Measurements from ENCODE around the gene B3GALT5.
"Not testable (repeated sequence)": the region's sequence is repeated elsewhere in the genome, so short reads cannot be mapped to it uniquely, and the experiment has no call there.

B3GALT5 gene

GRCh38 chr21:39669485-39669884 lies 56.7 kb downstream of the B3GALT5 start:
- no peak for DNase-seq

GRCh38 chr21:39669976-39670661 lies 57.4 kb downstream of the B3GALT5 start:
- DNase-seq = no peak

DNA sequence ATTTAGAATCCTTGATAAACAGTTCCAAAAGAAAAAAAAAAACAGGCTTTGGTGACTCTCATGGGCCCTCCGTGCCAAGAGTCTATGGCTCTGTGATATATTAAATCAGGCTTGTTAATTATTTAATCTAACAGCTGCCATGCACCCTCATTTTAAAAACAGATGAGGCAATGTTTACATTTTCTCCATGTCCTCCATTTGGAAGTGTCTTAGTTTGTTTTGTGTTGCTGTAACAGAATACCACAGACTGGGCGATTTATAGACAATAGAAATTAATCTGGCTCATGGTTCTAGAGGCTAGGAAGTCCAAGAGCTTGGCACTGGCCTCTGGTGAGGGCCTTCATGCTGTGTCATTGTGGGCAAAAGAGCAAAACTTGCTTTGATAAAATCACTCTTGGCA lies 58.0 kb downstream of the B3GALT5 start:
- no peak for DNase-seq

- no peak for DNase-seq
These were observed 59.2 kb downstream of the B3GALT5 start for GRCh38 chr21:39671986-39672385.

- DNase-seq = no peak
These were observed 60.4 kb downstream of the B3GALT5 start for GRCh38 chr21:39673163-39673562.

GRCh38 chr21:39673736-39674135 lies 61.0 kb downstream of the B3GALT5 start:
- no peak for DNase-seq

DNA sequence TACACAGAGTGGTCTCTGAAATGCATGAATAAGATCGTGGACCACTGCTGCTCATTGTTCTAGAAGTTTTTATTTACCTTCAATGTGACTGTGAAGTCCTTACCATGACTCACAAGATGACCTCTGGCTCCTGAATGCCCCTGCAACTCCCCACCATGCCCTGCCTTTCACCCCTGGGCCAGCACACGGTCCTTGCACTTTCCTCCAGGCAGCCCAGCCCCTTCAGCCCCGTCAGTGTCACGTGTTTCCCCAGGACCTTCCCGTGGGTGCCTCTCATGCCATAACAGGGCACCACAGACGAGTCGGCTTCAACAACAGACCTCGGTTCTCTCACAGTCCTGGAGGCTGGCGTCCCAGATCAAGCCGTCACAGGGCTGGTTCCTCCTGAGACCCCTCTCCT lies 62.1 kb downstream of the B3GALT5 start:
- DNase-seq = no peak

DNA sequence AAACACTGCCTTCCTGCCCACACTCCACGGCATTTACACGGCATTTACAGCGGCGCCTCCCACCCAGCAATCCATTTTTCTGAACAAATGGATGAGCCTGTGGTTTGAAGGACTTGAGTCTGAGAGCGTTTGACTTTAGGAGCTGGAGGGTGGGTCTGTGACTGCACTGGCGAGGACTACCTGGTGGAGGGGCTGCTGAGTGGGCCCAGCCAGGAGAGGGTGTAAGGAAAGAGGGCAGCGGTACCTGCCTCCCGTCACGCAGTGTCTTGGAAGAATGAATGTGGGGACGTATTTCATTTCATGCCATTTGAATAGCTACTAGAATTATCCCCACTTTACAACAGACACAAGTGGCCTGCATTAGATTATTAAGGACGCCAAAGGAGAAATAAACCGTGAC lies 62.9 kb downstream of the B3GALT5 start:
- no peak for DNase-seq

- DNase-seq = peak; percentile 34
These were observed 63.4 kb downstream of the B3GALT5 start for GRCh38 chr21:39675993-39676661.

GRCh38 chr21:39680216-39680615 lies 67.5 kb downstream of the B3GALT5 start:
- no peak for DNase-seq

GRCh38 chr21:39681257-39681656 lies 68.5 kb downstream of the B3GALT5 start:
- DNase-seq = peak; percentile 11

DNA sequence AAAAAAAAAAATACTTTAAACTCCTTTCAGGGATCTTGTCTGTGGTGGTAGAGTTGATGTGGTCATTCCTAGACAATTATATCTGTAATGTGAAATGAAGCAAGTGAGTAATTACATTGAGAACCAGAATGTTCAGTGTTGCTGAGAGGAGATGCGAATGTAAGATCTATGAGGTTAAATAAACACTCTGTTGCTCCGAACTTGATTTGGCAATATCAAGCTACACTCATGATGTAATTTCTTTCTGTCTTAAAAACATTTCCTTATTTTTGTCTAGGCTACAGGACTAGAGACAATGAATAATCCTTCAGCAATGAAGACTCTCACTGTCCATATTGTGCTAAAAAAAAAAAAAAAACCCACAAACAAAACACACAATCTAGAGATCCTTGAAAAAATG lies 69.1 kb downstream of the B3GALT5 start:
- peak; percentile 79 for DNase-seq

DNA sequence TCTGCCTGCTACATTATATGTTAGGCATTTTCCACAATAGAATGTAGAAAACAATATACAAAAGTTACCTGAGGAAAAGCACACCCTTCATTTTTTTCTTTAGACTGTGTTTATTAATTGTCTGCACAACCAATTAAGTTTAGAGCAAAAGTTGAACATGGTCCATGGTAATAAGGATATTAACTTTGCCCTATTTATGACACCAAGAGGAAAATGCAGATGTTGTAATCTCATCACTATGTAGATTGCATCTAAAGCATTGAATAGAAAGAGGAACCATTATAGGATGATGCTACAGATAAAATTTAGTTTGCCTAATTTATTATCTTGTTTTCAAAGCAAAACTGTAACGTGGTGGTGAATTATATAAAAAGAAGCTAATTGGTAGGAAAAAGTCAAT lies 72.5 kb downstream of the B3GALT5 start:
- no peak for DNase-seq

DNA sequence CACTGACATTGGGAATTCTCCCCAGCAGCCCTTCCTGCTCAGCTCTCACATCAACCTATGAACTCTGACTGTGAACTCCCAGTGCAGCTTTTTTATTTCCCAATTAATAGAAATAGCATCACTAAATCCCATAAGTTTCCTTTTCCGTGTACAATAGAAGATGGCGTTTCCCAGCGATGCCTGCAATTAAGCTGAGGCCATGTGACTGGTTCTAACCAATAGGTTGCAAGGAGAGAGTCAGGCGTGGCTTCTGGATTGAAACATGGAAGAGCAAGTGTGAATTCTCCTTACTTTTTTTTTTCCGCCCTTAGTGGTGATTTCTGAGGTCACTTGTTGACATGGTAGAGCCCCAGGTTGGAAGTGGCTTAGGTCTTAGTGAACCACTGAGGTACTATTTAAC lies 73.3 kb downstream of the B3GALT5 start:
- no peak for DNase-seq

GRCh38 chr21:39686646-39687468 lies 74.1 kb downstream of the B3GALT5 start:
- no peak for DNase-seq

GRCh38 chr21:39688010-39688409 lies 75.3 kb downstream of the B3GALT5 start:
- no peak for DNase-seq

GRCh38 chr21:39689860-39690259 lies 77.1 kb downstream of the B3GALT5 start:
- DNase-seq = not testable (repeated sequence)

- no peak for DNase-seq
These were observed 77.7 kb downstream of the B3GALT5 start for GRCh38 chr21:39690454-39690853.

DNA sequence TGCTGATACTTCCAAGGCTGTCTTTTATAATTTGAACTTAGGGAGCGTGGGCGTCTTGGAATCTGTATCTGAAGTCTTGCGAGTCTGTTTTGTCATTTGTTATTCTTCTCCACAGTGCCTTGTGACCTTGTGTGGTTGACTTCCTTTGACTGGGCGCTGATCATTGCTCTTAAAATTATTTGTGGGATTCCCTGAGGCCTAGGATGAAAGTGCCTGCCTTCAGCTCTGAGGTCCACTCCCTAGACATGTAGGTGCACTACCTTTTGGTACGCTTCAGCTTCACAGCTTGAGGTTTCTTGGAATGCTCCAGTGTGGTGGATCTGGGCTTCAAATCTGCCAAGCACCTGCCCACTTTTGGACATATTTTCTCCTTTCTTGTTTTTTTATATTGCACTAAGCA lies 82.0 kb downstream of the B3GALT5 start:
- DNase-seq = no peak

GRCh38 chr21:39696196-39696595 lies 83.5 kb downstream of the B3GALT5 start:
- no peak for DNase-seq

DNA sequence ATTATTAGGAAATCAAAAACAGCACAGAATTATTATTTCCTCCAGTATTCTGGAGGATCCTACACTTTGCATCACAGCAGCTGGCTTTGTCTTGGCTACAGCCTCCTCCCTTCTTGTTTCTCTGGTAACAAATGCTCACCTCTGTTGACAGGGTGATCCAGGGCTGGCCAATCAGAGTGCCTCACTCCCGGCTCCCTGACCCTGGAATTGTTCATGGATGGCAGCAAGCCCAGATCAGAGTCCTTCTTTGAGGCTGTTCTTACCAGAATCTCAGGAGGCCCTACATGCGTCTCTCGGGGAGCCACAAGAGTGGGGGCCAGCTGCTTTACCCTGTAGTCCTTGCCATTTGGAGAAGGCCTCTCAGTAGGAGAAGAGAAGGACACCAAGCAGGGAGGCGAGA lies 83.9 kb downstream of the B3GALT5 start:
- no peak for DNase-seq

GRCh38 chr21:39700318-39700717 lies 87.6 kb downstream of the B3GALT5 start:
- DNase-seq = no peak

DNA sequence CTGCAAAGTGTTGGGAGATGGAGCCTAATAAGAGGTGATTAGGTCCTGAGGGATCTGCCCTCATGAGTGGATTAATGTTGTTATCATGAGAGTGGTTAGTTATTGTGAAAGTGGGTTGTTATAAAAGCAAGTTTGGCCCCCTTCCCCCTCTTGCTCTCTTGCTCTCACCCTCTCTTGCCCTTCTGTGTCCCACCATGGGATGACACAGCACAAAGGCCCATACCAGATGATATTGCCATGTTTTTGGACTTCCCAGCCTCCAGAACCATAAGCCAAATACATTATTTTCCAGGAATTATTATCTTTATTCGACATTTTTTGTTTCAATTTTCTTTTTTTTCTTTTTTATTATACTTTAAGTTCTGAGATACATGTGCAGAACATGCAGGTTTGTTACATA lies 90.8 kb downstream of the B3GALT5 start:
- no peak for DNase-seq

DNA sequence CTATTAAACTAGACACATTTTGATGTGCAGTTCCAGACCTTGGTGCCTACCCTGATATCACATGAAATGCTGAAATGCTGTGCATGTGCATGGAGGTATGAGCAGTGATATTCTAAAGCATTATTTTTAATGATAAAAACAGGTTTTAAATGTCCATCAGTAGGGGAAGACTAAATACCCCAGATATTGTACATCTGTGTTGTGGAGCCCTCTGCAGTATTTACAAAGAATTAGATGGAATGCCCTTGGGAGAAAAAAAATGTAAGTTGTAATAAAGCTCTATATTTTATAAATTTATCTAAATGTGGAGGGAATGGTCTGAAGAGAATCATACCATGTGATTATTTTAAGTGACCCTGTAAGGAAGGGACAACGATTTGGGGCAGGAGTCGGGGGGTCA lies 93.1 kb downstream of the B3GALT5 start:
- DNase-seq = no peak
